Measurements from ENCODE around the gene ERN2.

Gene ERN2

DNA sequence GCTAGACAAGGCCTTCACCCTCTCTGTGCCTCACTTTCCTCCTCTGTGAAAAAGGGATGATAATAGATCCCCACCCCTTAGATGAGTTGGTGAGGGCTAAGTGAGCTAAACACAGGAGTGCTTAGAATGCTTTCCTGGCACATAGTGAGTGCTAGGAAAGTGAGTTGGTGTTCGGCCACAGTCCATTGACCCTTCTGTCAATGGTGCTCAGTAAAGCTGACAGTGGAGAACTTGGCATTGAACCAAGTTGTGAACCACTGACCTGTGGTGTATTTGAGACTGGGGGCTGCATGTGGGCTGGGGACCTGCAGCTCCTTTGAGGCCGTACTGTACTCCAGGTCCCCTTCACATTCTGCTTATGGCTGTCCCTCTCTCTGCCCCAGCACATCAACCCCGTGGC is 29.5 kb downstream of the ERN2 start:
- DNase-seq: no peak

DNA sequence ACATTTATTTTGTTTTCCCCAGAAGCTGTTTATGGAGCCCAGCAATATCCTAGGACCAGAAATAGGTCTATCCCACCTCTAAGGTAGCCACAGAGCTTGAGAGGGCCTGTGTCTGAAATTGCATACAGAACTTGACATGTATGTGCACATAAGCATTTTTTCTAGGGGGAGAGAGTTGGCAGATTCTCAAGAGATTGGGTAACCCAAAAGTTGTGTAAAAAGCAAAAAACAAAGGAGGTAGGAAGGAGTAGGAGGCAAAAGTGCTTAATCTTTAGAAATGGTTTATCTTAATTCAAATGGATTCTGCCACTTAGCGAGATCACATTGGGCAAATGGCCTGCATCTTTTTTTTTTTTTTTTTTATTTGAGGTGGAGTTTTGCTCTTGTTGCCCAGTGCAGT is 30.8 kb downstream of the ERN2 start:
- no peak for DNase-seq

DNA sequence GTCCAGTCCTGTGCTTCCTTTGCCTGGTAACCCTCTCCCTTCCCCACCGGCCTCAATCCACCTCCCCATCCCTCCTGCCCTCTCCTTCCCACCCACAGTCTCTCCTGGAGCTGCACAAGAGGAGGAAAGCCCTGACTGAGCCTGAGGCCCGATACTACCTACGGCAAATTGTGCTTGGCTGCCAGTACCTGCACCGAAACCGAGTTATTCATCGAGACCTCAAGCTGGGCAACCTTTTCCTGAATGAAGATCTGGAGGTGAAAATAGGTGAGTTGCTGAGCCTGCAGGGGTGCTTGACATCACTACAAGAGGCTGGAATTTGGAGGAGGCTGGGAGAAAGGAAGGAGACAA is 33.1 kb downstream of the ERN2 start:
- no peak for DNase-seq

DNA sequence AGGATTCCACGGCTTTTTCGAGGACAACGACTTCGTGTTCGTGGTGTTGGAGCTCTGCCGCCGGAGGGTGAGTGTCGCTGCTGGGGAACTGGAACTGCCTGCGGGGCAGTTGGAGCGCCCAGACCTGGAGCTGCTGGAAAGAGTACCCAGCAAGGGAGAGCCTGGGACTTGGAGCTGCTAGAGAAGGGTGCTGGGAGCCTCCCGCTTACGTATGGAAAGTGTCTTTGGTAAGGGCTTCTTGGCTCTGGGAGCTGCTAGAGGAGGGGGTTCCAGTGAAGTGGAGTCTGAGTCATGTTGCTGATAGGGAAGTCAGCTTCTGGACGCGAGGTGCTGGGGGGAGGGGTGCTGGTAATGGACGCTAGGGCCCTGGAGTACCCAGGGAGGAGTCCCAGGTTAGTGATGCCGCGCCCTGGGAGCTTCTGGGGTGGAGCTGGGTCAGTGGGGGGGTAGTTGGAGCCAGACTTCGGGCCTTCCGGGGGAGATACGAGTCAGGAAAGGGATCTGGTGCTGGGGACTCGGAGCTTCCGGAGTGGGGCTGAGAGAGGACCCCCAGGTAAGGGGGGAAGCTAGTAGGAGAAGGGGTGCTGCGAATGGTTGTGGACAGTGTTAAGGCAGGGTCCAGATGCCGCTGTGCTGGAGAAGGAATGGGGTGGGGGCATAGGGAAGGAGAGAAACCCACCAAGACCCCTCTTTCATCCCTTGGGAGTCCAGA is 33.6 kb downstream of the ERN2 start:
- DNase-seq: peak; percentile 42

DNA sequence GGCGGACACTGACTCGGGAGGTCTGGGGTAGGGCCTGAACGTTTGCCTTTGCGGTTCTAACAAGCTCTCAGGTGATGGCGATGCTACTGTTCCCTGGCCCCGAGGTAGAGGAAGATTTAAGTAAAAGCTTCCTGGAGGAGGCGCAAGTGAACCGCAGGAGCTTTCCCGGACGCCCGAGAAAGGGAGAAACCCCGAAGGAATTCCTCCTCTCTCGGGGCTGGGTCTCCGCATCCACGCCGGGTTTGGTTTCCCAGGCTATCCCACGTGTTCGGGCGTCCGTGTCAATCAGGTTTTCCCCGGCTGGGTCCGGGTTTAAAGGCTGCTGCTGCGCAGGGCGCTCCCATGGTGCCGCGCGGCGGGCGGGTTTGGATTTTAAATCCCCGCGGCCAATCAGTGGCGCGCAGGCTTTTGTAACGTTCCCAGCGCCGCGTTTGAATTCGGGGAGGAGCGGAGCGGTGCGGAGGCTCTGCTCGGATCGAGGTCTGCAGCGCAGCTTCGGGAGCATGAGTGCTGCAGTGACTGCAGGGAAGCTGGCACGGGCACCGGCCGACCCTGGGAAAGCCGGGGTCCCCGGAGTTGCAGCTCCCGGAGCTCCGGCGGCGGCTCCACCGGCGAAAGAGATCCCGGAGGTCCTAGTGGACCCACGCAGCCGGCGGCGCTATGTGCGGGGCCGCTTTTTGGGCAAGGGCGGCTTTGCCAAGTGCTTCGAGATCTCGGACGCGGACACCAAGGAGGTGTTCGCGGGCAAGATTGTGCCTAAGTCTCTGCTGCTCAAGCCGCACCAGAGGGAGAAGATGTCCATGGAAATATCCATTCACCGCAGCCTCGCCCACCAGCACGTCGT is 34.4 kb downstream of the ERN2 start, which contains the start of gene PLK1:
Gene PLK1 (plus strand): TSS at position 460 of the 844 bp plus-strand sequence. CDS start 44 bp downstream, at position 504.
- DNase-seq: peak; percentile 61

DNA sequence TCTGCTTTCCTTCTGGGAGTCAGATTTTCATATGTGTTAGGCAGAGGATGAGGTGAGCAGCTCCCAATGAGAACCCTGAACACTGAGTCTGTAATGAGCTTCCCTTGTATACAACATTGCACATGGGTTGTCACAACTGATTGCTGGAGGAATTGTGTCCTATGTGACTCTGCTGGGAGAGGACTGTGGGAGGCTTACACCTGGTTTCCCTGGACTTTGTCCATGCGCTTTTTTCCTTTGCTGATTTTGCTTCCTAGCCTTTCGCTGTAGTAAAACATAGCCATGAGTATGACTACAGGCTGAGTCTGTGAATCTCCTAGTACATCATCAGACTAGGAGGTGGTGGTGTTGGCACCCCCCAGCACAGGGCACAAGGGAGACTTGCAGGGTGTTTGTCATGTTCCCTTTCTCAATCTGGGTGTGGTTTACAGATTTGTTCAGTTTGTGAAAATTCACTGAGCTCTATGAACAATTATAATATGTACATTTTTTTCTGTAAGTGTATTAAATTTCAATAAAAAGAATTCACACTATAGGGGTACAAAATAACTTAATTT is 36.0 kb downstream of the ERN2 start:
- no peak for DNase-seq

DNA sequence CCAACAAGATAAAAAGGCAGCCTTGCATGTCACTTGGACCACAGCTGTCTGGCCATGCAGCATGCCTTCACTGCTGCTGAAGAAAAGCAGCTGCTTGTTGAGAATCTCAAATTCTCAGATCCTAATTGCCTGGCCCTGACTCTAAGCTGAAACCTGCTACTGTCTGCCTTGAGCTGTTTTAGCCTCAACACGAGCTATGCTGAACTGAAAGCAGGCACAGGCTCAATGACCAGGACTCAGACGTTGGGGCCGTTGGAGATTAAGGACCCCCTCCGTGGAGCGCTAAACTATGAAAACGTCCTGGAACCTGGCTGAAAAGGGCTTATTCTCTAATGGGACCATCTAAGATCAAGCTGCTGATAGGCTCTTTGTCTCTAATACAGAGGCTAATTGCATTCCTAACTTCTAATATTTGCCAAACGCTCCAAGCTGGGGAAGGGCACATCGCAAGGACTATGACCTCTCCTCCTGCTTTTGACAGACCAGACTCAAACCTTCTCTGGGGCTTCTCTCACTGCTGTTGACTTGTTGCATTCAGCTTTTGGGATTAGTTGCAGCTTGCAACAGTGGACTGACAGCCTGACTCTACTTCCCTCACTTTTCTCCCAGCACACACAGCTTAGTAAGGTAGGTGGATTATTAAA is 38.9 kb downstream of the ERN2 start:
- DNase-seq: no peak

DNA sequence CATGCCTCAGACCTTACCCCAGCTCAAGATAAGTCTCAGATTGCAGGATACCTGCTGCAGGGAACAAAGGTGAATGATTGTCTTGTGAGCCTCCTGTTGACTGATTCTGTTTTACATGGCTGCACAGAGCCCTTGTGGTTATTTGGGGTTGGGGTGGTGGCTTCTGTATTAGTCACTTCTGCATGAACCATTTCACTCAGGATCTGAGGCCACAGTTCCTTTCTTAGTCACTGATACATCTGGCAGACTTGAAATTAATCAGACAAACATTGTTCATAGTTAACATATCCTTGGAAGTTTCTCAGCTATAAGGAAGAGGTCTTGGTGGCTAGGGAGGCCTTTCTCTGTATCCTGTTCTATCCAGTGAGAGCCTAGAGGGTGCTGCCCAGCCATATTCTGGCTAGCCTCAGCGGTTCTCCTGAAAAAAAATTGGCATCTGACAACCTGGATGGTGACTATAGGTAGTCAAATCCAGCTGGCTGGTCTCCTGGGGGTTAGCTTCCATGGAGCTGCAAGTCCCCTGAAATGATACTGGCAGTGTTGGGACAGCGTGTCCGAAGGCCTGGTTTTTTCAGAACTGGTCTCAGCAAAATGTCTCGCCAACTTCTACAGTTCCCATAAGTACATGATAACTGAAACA is 42.8 kb downstream of the ERN2 start:
- no peak for DNase-seq

DNA sequence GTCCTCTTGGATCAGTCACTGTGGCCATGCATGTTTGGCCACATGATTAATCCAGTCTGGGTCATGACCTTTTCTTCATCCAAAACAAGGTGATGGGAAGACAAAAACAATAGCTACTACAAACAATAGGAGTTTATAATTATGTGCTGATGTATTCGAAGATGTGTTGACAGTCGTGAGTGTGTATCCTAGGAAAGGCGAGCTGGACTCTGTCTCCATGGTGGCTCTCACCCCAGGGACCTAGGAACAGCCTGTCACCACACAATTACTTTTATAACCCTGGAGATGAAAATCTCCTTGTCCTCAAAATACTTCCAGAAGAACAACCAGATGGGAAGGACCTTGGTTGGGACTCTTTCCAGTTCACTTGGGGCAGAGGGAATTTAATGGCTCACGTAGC is 44.1 kb downstream of the ERN2 start:
- no peak for DNase-seq

DNA sequence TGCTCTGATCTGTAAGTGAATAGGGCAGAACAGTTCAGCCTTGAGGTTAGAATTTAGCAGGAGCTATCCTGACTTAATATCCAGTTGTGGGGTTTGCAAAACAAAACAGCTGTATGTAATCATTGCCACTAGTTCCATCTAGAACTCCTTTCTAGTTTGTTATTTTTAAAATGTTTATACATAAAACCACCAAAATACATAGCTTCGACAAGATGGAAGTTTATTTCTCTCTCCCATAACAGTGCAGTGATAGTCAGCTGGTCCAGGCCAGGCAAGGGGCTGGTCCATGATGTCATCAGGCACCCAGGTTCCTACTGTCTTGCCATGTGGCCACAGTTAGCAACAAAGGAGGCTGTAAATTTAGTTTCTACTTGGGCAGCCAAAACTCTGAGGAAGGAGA is 44.8 kb downstream of the ERN2 start:
- no peak for DNase-seq

DNA sequence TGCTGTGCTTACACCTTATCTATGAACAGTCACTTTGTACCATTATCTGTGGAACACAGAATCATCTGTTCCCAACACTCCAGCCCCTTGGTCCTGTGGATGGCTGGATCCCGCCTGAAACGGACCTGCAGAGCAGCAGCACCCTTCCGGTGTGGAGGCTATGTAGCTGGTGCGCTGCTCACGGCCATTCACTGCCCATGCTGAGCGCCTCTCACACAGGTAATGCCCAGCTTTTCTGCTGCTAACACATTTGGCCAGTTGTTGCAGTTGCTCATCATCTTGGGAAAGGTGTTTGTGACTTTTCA is 45.7 kb downstream of the ERN2 start:
- DNase-seq: no peak

DNA sequence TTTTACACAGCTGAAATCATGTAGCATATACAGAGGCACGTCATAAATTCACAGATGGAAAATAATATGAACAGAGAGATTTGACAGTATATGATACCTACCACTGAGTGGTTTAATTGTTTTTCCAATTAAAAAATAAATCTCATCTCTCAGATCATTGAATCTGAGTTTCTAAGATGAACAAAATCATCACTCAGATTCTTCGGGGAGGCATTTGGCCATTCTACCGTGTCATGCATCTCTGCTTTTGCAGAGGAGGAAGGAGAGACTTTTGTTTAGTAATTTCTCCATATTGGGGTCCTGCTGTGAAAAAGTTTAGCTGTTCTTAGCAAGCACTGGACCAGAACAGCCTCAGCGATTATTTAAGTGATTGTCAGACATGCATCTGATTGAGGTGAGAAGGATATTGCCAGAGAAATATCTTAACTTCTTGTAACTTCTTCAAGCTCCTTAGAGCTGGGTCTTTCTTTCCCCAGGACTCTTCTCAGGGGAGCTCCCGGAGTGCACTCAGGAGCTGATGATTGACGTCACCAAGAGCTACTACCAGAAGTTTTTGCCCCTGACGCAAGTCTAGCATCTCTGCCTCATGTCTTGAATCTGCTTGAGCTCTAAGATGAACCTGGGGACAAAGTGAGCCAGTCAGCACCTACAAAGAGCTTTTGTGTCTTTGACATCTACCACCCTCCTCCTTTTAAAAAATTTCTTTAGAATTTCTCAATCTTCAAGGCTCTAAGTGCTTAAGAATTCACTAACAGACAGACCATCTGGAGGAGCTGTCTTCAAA is 46.3 kb downstream of the ERN2 start:
- DNase-seq: no peak

DNA sequence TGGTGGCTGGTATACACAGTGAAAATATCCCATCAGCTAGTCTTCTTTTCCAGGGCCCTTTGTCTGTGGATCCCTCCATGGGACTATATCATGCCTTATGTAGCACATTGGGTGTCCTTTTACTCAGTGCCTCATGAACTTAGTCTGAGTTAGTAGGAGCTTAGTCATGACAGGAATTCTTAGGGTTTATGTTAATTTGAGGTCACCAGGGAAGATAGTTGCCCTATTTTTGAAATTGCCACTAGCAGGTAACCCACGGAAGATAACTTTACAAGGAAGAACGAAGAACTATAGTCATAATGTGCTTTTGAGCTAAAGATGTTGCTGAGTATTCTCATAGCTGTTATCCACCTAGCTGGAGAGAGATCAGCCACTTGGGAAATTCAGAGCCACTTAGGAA is 49.1 kb downstream of the ERN2 start:
- no peak for DNase-seq

DNA sequence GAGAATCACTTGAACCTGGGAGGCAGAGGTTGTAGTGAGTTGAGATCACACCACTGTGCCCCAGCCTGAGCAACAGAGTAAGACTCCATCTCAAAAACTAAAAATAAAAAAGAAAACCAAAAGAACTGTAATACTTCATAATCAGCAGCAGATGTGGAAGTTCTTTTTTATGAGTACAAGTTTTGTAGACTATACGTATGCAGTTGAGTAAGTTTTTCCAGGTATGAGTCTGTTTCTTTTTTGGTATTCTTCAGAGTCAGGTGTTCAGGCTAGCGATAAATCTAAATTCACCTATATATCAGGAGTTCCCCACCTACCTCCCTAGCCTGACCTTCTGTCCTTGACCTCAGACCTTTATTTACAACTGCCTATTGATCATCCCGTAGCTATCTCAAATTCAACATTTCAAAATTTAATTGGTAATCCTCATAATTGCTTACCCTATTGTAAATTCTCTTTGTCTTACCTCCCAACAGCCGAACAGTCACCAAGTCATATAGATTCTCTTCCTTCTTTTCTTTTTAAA is 61.0 kb downstream of the ERN2 start:
- no peak for DNase-seq

DNA sequence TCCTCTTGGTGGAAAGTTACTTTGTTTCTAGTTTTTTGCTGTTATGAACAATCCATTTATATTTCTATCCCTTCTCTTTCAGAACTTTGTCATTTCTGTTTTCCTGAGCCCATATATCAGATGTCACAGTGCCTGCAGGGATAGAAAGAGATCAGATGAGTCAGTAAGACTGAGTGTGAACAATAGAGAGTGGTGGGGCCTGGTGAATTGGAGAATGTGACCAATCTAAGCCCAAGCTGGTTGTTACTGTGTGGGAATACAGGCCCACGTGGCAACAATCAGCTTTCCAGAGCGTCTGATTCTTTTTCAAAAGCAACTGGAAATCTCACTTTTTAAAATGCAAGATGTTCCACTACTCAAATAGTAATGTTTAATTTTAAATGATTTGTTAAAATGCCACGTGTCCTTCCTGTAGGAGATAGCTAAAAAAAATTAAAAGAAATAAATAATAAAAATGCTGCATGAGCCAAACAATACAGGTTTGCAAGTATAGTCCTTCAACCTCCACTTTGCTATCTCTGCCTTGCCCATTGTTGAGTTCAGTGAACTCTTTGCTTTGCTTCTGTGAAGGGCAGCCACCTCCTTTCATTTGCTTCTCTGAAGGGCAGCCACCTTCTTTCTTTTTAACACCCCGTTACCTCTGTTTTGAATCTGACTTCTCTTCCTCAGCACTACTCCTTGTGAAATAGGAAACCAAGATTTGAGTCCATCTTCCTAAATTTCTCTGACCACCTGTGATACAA is 62.2 kb downstream of the ERN2 start:
- DNase-seq: no peak

DNA sequence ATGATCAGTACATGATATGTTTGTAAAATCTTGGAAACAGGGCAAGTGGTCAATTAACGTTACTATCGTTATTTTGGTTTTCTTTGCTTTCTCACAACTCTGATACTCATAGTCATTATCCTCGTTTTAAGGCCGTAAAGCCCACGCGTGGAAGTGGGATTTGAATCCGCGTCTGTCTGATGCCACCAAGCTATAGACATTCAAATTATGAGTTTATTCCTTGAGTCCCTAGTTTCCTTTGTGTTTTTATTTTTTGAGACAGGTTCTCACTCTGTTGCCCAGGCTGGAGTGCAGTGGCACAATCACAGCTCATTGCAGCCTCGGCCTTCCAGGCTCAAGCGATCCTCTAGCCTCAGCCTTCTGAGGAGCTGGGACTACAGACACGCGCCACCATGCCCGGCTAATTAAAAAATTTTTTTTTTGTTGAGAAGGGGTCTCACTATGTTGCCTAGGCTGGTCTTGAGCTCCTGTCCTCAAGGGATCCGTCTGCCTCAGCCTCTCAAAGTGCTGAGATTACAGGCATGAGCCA is 70.7 kb downstream of the ERN2 start:
- DNase-seq: no peak

DNA sequence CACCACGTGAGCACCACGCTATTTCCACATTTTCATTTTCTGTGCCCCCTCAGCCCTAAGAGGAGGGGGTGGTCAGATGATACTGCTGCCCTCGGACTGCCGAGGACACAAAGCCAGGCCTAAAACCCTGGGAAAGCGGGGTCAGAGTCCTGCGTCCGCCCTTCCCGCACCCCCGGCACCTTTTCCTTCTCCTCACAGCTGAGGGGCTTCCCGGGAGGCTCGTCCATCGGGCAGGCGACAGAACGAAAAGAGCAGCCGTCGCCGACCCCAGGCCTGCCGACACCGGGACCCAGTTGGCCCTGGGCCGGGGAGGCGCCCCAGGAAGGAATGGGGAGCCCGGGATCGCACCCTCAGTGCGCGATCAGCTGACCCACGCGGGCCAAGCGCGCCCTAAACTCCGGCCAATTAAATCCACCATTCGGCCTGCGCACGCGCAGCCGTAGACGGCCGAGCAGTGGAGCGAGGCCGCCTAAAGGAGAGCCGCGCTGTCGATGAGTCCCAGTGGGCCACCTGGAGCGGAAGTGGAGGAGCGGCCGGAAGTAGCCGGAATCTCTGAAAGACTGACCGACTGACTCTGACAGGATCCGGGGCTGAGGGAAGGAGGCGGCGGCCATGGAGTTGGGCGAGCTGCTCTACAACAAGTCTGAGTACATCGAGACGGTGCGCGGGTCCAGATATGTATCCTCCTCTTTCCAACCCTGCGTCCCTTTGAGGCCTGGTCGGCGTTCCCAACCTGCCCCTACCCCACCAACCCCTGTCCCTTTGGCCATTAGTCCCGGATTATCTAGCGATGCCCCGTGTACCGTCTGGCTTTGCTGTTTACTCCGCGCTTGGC is 71.9 kb downstream of the ERN2 start, which contains the start of the genes DCTN5 and PALB2:
Gene DCTN5 (plus strand): TSS at position 536 of the 835 bp plus-strand sequence. CDS start 77 bp downstream, at position 613.
Gene PALB2 (minus strand): TSS at position 380 of the 835 bp plus-strand sequence. CDS start 153 bp downstream, at position 227.
- peak; percentile 93 for DNase-seq

DNA sequence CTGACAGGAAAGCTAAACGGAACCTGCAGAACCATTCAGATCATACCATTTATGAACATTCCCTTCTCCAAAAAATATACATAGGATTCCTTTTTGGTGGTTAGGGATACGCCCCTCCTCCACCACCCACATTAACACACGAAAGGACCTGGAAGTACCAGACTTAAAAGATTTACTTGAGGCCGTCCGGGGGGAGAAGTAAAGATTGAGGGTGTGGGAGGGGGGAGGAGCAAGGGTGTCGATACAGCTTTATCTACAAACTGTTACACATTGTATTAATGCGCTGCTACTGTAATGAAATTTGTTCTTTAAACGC is 72.4 kb downstream of the ERN2 start:
- no peak for DNase-seq
